Keratinocyte (primary cell): ENCODE results near the gene PDXDC1. TPM values are rescaled to one million over a fixed set of nuclear protein-coding genes. Genes with fewer than 3 reads are reported as not detected.
"Not testable (repeated sequence)": the region's sequence is repeated elsewhere in the genome, so short reads cannot be mapped to it uniquely, and the experiment has no call there.

ENCODE experiments used
- DNase-seq: peaks from one replicate; pipeline ENCODE4 v3.0.0-alpha.2; 2011; ENCODE audit warnings: low read depth, missing footprints, low spot score
- FAIRE-seq: peaks from 2 replicates; lab custom pipeline; 2011; peaks lifted over from hg19 to GRCh38; lab: Jason Lieb, UNC
- H2AFZ ChIP-seq: 2 replicates; pipeline ENCODE4 v1.6.0; 2012; ENCODE audit warnings: low read length, control low read depth, inconsistent platforms; ENCODE audit not compliant: control insufficient read depth
- H3K27ac ChIP-seq: 2 replicates; pipeline ENCODE4 v1.5.1; 2011; ENCODE audit warnings: low read length; ENCODE audit not compliant: control insufficient read depth, insufficient read depth
- H3K27me3 ChIP-seq: 3 replicates; pipeline ENCODE4 v1.6.0; 2011; ENCODE audit warnings: low read length; ENCODE audit not compliant: control insufficient read depth, insufficient read depth; ENCODE audit errors: extremely low read depth
- H3K36me3 ChIP-seq, 2 experiments: 2 replicates in 1 of 2; 3 replicates in 1 of 2; pipeline ENCODE4 v1.5.1; 2011; ENCODE audit warnings: low read length in 2 of 2, mild to moderate bottlenecking in 1 of 2; ENCODE audit not compliant: control insufficient read depth in 2 of 2, insufficient read depth in 2 of 2; ENCODE audit errors: extremely low read depth in 1 of 2
- H3K4me1 ChIP-seq: 3 replicates; pipeline ENCODE4 v1.5.1; 2011; ENCODE audit warnings: low read length; ENCODE audit not compliant: control insufficient read depth, insufficient read depth; ENCODE audit errors: extremely low read depth
- H3K4me2 ChIP-seq: 3 replicates; pipeline ENCODE4 v1.6.0; 2011; ENCODE audit warnings: low read depth, low read length; ENCODE audit not compliant: control insufficient read depth, insufficient read depth; ENCODE audit errors: extremely low read depth
- H3K4me3 ChIP-seq, 3 experiments: fragments of 200-600 bp in 1 of 3; sonication (generic) in 1 of 3; 2 replicates in 2 of 3; 3 replicates in 1 of 3; pipeline ENCODE4 v1.5.1; 2011 to 2016; ENCODE audit warnings: low read length in 3 of 3, mild to moderate bottlenecking in 3 of 3, control low read depth in 2 of 3, inconsistent platforms in 1 of 3, low read depth in 1 of 3, mixed read lengths in 1 of 3, mixed run types in 1 of 3, moderate library complexity in 1 of 3; ENCODE audit not compliant: control insufficient read depth in 2 of 3, insufficient read depth in 2 of 3; ENCODE audit errors: extremely low read depth in 1 of 3
- H3K79me2 ChIP-seq: 2 replicates; pipeline ENCODE4 v1.6.0; 2012; ENCODE audit warnings: low read length; ENCODE audit not compliant: control insufficient read depth, insufficient read depth
- H3K9ac ChIP-seq: 3 replicates; pipeline ENCODE4 v1.6.0; 2011; ENCODE audit warnings: low read length; ENCODE audit not compliant: control insufficient read depth, insufficient read depth; ENCODE audit errors: extremely low read depth
- H3K9me1 ChIP-seq: 3 replicates; pipeline ENCODE4 v1.6.0; 2011; ENCODE audit warnings: low read length; ENCODE audit not compliant: control insufficient read depth, insufficient read depth; ENCODE audit errors: extremely low read depth
- H3K9me3 ChIP-seq: 2 replicates; pipeline ENCODE4 v1.5.1; 2012; ENCODE audit warnings: low read depth, low read length; ENCODE audit not compliant: control insufficient read depth
- H4K20me1 ChIP-seq: 3 replicates; pipeline ENCODE4 v1.6.0; 2011; ENCODE audit warnings: low read length; ENCODE audit not compliant: control insufficient read depth, insufficient read depth; ENCODE audit errors: extremely low read depth
- EZH2 ChIP-seq: IDR thresholded peaks from one replicate; pipeline ENCODE4 v1.6.1; 2012; ENCODE audit warnings: inconsistent platforms, mild to moderate bottlenecking, low read length, moderate library complexity
- dilution Hi-C: fragments of 300-500 bp; cut with MboI; formaldehyde crosslinking; loops from one replicate; pipeline ENCODE4 v1.7.0; 2020; ENCODE audit warnings: low sequenced_read_pairs; ENCODE audit not compliant: extremely low pct_ligation_motif_present
- polyA plus RNA-seq, 5 experiments: library from polyadenylated mRNA; depleted of rRNA in 3 of 5; stranded (reverse) in 3 of 5; stranded (forward) in 1 of 5; unstranded in 1 of 5; fragments of >200 nt; gene quantifications; 1 replicate in 1 of 5; 2 replicates in 3 of 5; 3 replicates in 1 of 5; pipeline versions ENCODE4 v1.2.1 to v1.2.3, GENCODE V29; 2011 to 2012; ENCODE audit warnings: missing spikeins in 2 of 5, low read depth in 1 of 5, low replicate concordance in 1 of 5
- TF ChIP-seq, protein P1 (sequence below), 3 experiments: IDR thresholded peaks in 1 of 3; conservative IDR thresholded peaks in 1 of 3; optimal IDR thresholded peaks in 1 of 3; 2 replicates in 2 of 3; 3 replicates in 1 of 3; pipeline versions ENCODE3 to v1.5.1; 2011; ENCODE audit warnings: low read length in 3 of 3, mild to moderate bottlenecking in 3 of 3, moderate library complexity in 2 of 3, control low read depth in 1 of 3, inconsistent platforms in 1 of 3; ENCODE audit not compliant: insufficient read depth in 2 of 3; ENCODE audit errors: extremely low read depth in 1 of 3

The PDXDC1 gene
- polyA plus RNA-seq, 1 donor (not counting 4 experiments of a cell fraction or from before 2014, with no cell fraction given): 70.7 TPM

DNA sequence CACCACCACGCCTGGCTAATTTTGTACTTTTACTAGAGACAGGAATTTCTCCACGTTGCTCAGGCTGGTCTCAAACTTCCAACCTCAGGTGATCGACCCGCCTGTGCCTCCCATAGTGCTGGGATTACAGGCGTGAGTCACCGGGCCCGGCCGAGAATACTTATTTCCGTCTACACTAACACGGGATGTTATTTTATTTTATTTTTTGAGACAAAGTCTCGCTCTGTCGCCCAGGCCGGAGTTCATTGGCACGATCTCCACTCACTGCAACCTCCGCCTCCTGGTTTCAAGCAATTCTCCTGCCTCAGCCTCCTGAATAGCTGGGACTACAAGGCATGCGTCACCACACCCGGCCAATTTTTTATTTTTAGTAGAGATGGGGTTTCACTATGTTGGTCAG lies 9.5 kb upstream of the PDXDC1 start:
- Histone ChIP-seq H3K9ac (no peak overlapping the region), H3K4me3 (no peak overlapping the region), H3K79me2 (no peaks in the 10 kb centered on the region), H3K9me3 (no peaks in the 10 kb centered on the region), H3K4me1 (peaks cover 2% of the 10 kb centered on the region), H3K27ac (no peak overlapping the region), H3K9me1 (no peaks in the 10 kb centered on the region), H3K4me2 (no peak overlapping the region), H4K20me1 (no peaks in the 10 kb centered on the region), H3K36me3 (no peaks in the 10 kb centered on the region), H3K27me3 (peaks cover 3% of the 10 kb centered on the region), H2AFZ (no peak overlapping the region)
- DNase-seq (no peak), FAIRE-seq (no peak)
- no peak for TF ChIP-seq EZH2
- TF ChIP-seq, protein P1, sequence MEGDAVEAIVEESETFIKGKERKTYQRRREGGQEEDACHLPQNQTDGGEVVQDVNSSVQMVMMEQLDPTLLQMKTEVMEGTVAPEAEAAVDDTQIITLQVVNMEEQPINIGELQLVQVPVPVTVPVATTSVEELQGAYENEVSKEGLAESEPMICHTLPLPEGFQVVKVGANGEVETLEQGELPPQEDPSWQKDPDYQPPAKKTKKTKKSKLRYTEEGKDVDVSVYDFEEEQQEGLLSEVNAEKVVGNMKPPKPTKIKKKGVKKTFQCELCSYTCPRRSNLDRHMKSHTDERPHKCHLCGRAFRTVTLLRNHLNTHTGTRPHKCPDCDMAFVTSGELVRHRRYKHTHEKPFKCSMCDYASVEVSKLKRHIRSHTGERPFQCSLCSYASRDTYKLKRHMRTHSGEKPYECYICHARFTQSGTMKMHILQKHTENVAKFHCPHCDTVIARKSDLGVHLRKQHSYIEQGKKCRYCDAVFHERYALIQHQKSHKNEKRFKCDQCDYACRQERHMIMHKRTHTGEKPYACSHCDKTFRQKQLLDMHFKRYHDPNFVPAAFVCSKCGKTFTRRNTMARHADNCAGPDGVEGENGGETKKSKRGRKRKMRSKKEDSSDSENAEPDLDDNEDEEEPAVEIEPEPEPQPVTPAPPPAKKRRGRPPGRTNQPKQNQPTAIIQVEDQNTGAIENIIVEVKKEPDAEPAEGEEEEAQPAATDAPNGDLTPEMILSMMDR (optimal IDR thresholded peaks at IDR 0.05 in 1 of 3, IDR thresholded peaks at IDR 0.05 in 1 of 3, conservative IDR thresholded peaks at IDR 0.05 in 1 of 3; ENCODE audit: extremely low read depth in 1 of 3, insufficient read depth in 2 of 3, low read length in 3 of 3): no peak
- dilution Hi-C loops: no loop called here

DNA sequence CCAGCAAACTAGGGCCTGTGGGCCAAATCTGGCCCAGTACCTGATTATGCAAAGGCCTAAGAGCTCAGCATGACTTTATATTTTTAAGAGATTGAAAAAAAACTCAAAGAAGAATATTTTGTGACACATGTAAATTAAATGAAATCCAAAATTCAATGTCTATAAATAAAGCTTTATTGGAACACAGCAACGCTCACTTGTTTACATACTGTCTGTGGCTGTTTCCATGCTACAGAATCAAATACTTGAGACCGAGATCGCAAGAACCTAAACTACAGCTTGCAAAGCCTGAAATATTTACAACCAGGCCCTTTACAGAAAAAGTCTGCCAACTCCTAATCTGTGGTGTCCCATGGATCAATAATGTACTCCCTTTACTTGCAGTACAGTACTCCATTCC lies 5.0 kb upstream of the PDXDC1 start:
- H3K79me2 ChIP-seq, H3K27me3 ChIP-seq, H3K9me1 ChIP-seq, H3K4me1 ChIP-seq, H3K4me2 ChIP-seq, H3K9ac ChIP-seq, DNase-seq, FAIRE-seq, H3K27ac ChIP-seq, H3K4me3 ChIP-seq, H3K9me3 ChIP-seq, H2AFZ ChIP-seq, H4K20me1 ChIP-seq, H3K36me3 ChIP-seq, dilution Hi-C loops: not testable (repeated sequence)

DNA sequence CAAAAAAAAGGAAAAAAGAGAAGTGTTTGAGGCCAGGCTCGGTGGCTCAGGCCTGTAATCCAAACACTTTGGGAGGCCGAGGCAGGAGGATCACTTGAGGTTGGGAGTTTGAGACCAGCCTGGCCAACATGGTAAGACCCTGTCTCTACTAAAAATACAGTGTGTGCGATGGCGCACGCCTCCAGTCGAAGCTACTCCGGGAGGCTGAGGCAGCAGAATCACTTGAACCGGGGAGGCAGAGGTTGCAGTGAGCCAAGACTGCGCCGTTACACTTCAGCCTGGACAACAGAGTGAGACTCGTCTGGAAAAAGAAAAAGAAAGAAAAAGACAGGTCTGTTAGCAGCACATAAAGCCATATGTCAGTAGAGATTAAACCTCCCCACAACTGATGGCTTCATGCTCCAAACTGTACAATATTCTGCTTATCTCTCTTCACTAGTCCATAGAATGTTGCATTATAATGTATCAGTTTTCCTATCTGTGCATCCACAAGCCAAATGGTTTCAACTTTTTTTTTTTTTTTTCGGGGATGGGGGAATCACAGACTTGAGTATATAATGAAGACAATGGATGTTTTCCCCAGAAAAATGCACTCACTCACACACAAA lies 3.1 kb upstream of the PDXDC1 start:
- Histone ChIP-seq H3K79me2 (peaks cover 18% of the 10 kb centered on the region), H3K4me1 (peaks cover 10% of the 10 kb centered on the region)
- DNase-seq, H3K9me1 ChIP-seq, H4K20me1 ChIP-seq, H3K4me2 ChIP-seq, H3K27ac ChIP-seq, H3K9me3 ChIP-seq, H2AFZ ChIP-seq, dilution Hi-C loops, H3K27me3 ChIP-seq, H3K4me3 ChIP-seq, H3K9ac ChIP-seq, H3K36me3 ChIP-seq, FAIRE-seq: not testable (repeated sequence)

DNA sequence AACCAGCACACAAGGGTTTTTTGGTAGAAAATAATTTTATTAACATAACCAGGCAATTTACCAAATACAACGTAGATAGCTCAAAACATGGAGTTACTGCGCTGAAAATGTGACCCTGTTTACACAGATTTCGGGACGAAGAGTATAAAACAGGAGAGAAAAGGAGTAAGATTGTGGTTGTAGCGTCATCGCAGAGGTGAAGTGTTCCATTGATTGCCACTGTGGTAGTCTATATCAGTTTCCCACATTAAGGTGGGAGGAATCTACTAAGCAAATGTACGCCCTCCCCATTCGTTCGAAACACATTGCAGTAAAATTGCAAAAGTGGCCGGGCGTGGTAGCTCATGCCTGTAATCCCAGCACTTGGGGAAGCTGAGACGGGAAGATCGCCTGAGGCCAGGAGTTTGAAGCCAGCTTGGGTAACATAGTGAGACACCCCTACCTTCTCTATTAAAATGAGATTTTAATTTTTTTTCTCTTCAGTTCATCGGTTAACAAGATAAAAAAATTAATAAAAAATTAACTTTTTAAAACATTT lies 972 bp upstream of the PDXDC1 start:
- H3K79me2 ChIP-seq: peaks cover 32% of the 10 kb centered on the region
- H3K9me1 ChIP-seq, FAIRE-seq, DNase-seq, H3K27me3 ChIP-seq, H4K20me1 ChIP-seq, H3K9me3 ChIP-seq, H3K36me3 ChIP-seq, dilution Hi-C loops: not testable (repeated sequence)
- peak overlapping the region; percentile 86 for H2AFZ ChIP-seq
- peak overlapping the region; percentile 88 for H3K9ac ChIP-seq
- peak overlapping the region; percentile 81 for H3K4me2 ChIP-seq
- peak overlapping the region; percentile 80 for H3K27ac ChIP-seq
- H3K4me3 ChIP-seq: peak overlapping the region; percentile 83 to 96 (median 86)
- H3K4me1 ChIP-seq: peaks cover 13% of the 10 kb centered on the region
